ENCODE data around the gene TMEM141. TPM values are rescaled to one million over a fixed set of nuclear protein-coding genes. Genes with fewer than 3 reads are reported as not detected.

Gene TMEM141
- total and polyA plus RNA-seq, 9 donors: 23.4 to 115 (median 64.8) TPM

- Histone ChIP-seq H3K9me3 (no peaks in the 10 kb centered on the region), H3K27me3 (no peaks in the 10 kb centered on the region), H3K4me1 (ENCODE audit: insufficient read depth) (peaks cover 5% of the 10 kb centered on the region), H3K4me3 (no peak overlapping the region), H3K36me3 (no peaks in the 10 kb centered on the region), H3K27ac (no peak overlapping the region)
- DNase-seq: no peak
- intact Hi-C loops (cut with DNase I): no loop called here
- WGBS, 3 donors: 75 to 80% (median 80%) methylated on average over 27 to 29 of the region's 29 CpGs
- no peak for TF ChIP-seq POLR2A (IDR thresholded peaks at IDR 0.05)
- TF ChIP-seq, protein P1, sequence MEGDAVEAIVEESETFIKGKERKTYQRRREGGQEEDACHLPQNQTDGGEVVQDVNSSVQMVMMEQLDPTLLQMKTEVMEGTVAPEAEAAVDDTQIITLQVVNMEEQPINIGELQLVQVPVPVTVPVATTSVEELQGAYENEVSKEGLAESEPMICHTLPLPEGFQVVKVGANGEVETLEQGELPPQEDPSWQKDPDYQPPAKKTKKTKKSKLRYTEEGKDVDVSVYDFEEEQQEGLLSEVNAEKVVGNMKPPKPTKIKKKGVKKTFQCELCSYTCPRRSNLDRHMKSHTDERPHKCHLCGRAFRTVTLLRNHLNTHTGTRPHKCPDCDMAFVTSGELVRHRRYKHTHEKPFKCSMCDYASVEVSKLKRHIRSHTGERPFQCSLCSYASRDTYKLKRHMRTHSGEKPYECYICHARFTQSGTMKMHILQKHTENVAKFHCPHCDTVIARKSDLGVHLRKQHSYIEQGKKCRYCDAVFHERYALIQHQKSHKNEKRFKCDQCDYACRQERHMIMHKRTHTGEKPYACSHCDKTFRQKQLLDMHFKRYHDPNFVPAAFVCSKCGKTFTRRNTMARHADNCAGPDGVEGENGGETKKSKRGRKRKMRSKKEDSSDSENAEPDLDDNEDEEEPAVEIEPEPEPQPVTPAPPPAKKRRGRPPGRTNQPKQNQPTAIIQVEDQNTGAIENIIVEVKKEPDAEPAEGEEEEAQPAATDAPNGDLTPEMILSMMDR (IDR thresholded peaks at IDR 0.05): no peak
- TF ChIP-seq EP300 (IDR thresholded peaks at IDR 0.05): no peak
Measured at GRCh38 chr9:136838314-136839228, 47.4 kb downstream of the TMEM141 start.

GRCh38 chr9:136839229-136840139, 48.3 kb downstream of the TMEM141 start:
- H3K27ac ChIP-seq: no peak overlapping the region
- TF ChIP-seq, protein P1 (IDR thresholded peaks at IDR 0.05): no peak
- no peak for TF ChIP-seq POLR2A (IDR thresholded peaks at IDR 0.05)
- TF ChIP-seq EP300 (IDR thresholded peaks at IDR 0.05): no peak
- no peaks in the 10 kb centered on the region for H3K36me3 ChIP-seq
- no peak for DNase-seq
- intact Hi-C loops (cut with DNase I): loop anchor here in 1 of 4 donors (10.0 kb wide), 2 partner anchors 45 to 105 kb away; partner anchors contain the start of genes C8G, CCDC183, FBXW5 and TMEM141
- H3K4me3 ChIP-seq: no peak overlapping the region
- H3K9me3 ChIP-seq: no peaks in the 10 kb centered on the region
- peaks cover 8% of the 10 kb centered on the region for H3K4me1 ChIP-seq (ENCODE audit: insufficient read depth)
- no peaks in the 10 kb centered on the region for H3K27me3 ChIP-seq
- whole genome bisulfite sequencing, 3 donors: 76 to 85% (median 78%) methylated on average over 36 of the region's 36 CpGs

- Histone ChIP-seq H3K9me3 (no peaks in the 10 kb centered on the region), H3K4me3 (no peak overlapping the region), H3K4me1 (ENCODE audit: insufficient read depth) (peaks cover 8% of the 10 kb centered on the region), H3K27ac (no peak overlapping the region), H3K27me3 (no peaks in the 10 kb centered on the region), H3K36me3 (no peaks in the 10 kb centered on the region)
- no peak for DNase-seq
- WGBS, 3 donors: 61 to 69% (median 65%) methylated on average over 31 to 32 of the region's 32 CpGs
- TF ChIP-seq EP300 (IDR thresholded peaks at IDR 0.05) (no peak), POLR2A (IDR thresholded peaks at IDR 0.05) (no peak)
- TF ChIP-seq, protein P1 (IDR thresholded peaks at IDR 0.05): no peak
- intact Hi-C loops (cut with DNase I): loop anchor here in 1 of 4 donors (10.0 kb wide), 2 partner anchors 46 to 104 kb away; partner anchors contain the start of genes C8G, CCDC183, FBXW5 and TMEM141
Measured at GRCh38 chr9:136840140-136840876, 49.2 kb downstream of the TMEM141 start.
